Stimulated activated naive CD8-positive, alpha-beta T cell treated with anti-CD3 and anti-CD28 coated beads, Interleukin-15, Interleukin-2, amounts not matched to agents 100 U/mL and 50 U/mL, for 24 hours (primary cell): Measurements from ENCODE around the gene PKDREJ.
A peak's percentile ranks its signal among the peaks of the same experiment; 100 is the strongest.

Experiments
- ATAC-seq: fragments of 150-1000 bp; cut with Tn5 transposase; one replicate; pipeline ENCODE4 v1.10.0; 2021
- DNase-seq: peaks from one replicate; pipeline ENCODE4 v3.0.0; 2021

Gene PKDREJ

GRCh38 chr22:46290121-46290842, 27.1 kb upstream of the PKDREJ start:
- ATAC-seq, result no peak
- no peak for DNase-seq

DNA sequence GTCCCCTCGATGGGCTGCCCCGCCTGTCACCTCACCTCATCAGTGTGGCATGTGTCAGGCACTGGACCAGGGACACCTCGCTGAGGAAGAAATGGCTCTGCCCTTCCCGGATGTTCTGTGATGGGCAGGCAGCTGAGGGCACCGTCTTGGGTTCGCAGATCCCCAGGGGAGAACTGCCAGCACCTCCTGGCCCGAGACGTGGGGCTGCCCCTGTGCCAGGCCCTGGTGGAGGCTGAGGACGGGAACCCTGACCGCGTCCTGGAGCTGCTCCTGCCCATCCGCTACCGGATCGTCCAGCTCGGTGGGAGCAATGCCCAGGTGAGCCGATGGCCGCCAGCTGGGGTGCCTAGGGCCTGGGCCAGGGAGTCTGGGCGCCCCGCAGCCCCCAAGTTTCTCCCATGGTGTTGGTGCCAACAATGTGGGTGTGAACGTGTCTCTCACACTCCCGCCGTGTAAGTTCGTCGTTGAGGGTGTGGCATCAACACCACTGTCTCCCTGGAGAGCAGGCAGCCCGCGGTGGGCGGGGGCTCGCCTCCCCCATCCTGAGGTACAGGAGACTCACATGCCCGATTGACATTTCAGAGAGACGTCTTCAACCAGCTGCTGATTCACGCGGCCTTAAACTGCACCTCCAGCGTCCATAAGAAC, 26.2 kb upstream of the PKDREJ start:
- no peak for DNase-seq

GRCh38 chr22:46288846-46289243, 25.7 kb upstream of the PKDREJ start:
- ATAC-seq (no peak), DNase-seq (no peak)

More for the DNA sequence above, 26.2 kb upstream of the PKDREJ start:
- no peak for ATAC-seq

DNA sequence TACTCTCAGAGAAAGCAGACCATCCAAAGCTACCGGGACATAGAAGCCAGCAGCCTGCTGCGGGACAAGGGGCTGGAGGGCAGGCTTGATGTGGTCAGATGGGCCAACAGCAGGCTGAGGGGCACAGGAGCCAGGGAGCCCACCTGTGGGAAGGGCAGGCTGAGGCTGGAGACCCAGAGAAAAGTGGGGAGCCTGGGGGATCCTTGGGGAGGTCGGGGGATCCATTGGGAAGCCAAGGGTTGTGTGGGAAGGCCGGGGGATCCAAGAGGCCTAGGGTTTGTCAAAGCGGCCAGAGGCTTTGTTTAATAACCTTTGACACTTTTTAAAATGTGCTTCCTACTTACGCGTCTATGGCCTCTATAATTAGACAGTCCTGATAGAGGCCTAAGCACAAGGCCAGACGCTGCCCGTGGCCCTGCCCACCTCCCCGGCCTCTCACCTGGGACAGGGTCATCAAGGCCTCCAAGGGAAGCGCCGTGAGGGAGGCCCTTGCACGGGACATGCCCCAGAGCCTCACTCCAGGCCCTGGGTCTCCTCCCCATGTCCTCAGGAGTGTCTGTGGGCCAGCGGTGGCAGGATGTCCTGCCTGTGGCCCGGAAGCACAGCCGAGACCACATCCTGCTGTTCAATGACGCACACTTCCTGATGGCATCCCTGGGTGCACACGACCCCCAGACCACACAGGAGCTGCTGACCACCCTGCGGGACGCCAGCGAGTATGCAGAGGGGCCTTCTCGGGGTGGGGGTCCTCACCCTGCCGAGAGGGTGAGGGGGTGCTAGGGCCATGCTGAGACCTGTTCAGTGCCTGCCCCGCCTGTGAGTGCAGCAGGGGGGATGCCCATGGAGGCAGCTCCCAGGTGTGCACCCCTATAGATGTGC, 25.0 kb upstream of the PKDREJ start:
- ATAC-seq, result peak; percentile 66
- DNase-seq, result peak; percentile 42

DNA sequence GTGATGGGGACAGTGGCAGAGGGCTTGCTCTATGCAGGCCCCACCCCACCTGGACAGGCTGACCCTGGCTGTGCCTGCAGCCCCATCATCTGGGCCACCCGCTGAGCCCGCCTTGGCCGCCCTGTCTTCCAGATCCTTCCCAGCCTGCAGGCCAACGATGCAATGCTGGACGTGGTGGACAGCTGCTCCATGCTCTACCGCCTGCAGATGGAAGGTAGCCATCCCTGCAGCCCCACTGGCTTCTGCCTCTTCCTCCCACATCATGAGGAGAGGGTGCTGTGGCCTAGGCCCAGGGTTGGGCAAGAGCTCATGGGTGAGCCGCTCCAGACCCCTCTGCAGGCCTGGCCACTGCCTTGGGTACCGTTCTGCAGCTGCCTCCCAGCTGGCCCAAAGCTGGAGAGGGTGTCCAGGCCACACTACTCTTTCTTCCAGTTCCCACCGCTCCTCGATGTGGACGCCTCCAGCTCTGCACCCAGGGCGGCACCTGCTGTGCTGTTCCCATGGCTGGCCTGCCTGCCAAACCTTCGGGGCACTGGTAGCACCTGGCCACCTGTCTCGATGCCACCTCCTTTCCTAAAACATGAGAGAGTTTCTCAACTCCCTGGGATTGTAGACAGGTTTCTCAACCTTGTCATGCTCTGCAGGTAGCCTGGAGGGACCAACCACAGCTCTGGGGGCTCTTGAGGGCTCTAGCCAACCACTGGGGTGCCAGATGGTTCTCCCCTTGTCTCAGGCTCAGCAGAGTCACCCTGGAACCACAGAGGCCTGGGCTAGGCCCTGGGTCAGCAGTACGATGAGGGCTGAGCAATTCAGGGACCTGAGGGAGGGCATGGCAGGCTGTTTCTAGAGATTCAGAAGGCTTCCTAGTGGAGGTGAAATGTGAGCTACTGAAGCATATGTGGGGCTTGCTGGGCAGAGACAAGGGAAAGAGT, 24.1 kb upstream of the PKDREJ start:
- no peak for ATAC-seq

GRCh38 chr22:46286006-46286405, 22.9 kb upstream of the PKDREJ start:
- DNase-seq (no peak), ATAC-seq (no peak)

More for the DNA sequence above, 24.1 kb upstream of the PKDREJ start:
- DNase-seq, result no peak

GRCh38 chr22:46281866-46282678, 18.9 kb upstream of the PKDREJ start:
- no peak for ATAC-seq
- no peak for DNase-seq

DNA sequence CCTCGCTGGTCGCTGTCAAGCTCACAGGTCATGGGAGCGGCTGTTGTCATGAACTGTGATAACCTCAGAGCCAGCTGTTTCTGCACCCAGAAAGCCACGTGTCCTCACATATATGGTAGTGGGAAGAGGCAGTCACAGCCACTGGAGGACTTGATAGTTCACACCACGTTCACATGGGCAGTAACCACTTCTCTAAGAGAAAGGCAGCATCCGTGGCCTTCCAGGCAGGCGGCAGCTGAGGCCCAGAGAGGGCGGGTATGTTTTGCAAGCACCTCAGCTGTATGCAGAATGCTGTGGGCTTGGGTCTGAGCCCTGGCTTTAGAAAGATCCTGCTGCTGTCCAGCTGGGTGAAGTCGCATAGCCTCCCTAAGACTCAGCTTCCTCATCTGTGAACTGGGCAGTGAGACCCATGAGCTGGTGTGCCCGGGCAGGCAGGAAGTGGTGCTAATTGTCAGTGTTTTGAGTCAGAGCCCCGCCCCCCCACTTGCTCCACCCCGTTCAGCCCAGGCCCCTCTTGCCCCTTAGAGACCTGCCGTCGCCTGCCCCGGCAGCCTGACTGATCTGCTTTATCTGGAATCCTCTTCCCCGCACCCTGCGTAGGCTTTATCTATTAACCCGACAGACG, 18.0 kb upstream of the PKDREJ start:
- peak; percentile 16 for ATAC-seq
- no peak for DNase-seq

GRCh38 chr22:46280063-46280817, 17.1 kb upstream of the PKDREJ start:
- no peak for ATAC-seq
- no peak for DNase-seq

DNA sequence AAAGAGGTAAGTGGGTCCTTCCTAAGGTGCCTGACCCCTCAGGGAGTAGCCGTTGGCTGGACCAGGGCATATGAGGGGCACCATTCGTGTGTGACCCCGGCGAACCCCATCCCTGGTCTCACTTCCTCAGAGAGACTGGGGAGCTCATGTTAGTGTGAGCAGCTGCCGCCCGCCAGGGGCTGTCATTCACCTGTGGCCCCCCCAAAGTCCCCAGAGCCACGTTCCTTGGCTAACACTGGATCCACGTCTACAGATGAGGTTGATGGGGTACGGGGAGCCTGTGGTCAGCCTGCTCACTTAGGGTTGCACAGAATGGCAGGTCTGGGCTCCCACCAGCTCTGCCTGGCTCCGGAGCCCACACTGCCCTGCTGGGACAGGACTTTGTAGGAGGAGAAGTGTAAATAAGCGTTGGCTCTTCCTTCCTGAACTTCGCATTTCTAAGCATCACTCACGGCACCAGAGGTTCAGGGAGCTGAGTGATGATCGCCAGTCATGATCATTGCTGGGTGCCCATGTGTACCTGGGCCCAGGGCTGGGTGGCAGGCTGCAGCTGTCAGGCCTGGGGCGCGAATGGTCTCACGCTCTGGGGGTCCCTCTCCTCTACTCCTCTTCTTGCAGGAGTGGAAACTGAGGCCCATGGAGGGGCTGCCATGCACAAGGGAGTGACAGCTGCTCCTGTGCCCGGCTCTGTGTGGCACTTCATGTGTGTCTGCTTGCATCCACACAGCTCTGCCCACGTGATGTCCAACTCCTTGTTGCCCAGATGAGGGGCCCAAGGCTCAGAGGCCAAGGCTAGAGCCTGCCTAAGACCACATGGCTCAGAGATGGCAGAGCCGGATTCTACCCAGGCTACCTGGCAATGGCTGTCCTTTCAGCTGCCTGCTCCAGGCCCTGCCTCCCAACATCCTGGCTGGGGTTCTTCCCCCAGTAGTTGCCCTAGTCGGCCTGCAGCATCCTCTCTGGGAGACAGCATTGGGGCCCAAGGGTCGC, 15.8 kb upstream of the PKDREJ start:
- ATAC-seq (no peak), DNase-seq (no peak)

DNA sequence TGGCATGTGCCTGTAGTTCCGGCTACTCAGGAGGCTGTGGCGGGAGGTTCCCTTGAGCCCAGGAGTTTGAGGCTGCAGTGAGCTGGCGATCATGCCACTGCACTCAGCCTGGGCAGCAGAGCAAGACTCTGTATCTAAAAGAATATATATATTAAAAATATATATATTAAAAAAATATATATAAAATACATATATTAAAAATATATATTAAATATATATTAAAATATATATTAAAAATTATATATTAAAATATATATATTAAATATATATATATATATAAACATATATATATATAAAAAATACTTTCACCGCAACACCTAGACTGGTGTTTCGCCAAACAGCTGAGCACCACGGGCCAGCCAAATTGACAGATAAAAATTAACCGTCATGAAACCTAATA, 13.4 kb upstream of the PKDREJ start:
- DNase-seq (no peak), ATAC-seq (no peak)

- ATAC-seq (no peak), DNase-seq (no peak)
These were observed 12.4 kb upstream of the PKDREJ start for GRCh38 chr22:46275455-46276122.

DNA sequence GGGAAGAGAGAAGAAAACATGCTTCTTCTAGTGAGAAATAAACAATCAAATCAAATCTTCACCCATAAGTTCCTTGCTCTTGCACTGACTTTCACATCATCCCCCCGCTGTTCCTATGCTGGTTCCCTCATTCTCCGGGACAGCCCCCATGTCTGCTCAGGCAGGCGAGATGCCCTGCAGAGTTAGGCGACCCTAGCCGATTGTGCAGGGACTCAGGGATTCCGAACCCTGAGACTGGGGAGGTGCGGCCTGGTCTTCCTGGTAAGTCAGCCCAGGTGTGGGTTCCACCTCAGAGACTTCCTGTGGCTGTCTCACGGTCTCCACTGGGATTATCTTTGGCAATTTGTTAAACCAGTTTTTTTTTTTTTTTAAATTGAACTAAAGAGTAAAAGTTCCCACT, 11.2 kb upstream of the PKDREJ start:
- DNase-seq, result no peak
- ATAC-seq, result no peak

DNA sequence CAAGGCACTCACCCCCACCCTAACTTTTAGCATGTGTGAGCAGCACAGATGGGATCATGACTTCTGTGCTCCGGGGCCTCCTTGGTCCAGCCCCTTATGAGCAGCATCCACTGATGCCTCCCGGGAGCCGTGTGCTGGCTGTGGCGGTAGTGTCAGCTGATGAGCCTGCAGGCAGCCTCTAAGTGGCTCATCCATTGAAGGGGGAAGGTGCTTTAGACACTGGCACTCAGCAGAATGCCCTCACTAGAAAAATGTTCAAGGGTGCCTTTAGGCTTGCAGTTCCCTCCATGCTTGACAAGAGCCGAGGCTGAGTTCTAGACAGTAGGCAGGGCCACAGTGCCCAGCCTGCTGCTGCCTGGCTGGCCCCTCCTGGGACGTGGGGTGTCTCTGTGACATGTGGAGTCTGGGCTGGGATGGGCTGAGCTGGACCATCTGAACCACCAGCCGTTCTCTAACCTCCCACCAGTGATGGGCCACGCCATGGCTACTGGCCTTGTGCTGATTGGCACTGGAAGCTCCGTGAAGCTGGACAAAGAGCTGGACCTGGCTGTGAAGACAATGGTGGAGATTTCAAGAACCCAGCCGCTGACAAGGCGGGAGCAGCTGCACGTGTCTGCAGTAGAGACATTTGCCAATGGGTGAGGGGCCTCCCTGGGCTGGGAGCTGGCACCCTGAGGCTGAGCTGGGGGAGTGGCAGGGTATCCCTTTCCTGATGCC, 10.4 kb upstream of the PKDREJ start:
- DNase-seq (no peak), ATAC-seq (no peak)

DNA sequence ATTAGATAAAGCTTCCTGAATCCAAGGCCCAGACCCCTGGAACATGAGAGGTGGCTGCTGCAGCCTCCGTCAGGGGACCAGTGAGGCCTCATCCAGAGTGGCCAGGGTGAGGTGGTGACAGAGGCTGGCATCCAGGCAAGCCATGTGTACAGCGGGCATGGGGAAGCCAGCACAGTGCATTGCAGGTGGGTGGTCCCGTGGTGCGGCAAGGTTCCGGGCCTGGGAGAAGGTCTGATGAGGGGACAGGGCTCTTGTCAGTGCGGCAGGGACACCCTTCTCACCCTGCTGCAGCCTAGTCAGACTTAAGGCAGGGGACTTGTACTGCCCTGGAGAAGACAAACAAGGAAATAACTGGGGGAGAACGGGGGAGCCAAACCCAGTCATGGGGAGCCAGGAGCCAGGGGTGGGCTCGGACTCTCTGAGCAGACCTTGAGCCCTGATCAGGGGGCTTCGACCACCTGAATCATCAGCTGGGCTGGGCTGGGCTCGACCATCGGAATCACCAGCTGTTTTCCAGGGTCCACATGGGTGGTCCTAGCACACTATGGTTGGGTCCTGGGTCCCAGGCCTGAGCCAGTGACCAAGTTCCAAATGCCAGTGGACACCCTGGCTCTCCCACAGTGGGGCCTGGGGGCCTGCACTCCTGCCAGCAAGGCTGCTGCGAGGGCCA, 9.8 kb upstream of the PKDREJ start:
- DNase-seq (no peak), ATAC-seq (no peak)

DNA sequence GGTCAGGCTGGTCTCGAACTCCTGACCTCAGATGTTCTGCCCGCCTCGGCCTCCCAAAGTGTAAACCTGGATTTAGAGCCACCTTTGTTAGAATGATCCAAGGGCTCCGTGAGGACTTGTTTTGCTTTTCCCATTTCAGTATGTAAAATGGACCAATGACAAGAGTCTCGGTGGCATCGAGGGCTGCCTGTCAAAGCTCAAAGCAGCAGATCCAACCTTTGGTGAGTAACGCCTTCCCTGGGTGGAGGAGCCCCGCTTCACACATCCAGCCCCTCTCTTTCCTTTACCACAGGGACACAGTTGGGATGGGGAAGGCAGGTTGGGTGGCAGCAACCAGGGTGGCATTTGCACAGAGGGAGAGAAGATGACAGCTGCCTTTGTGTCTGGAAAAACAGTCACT, 9.1 kb upstream of the PKDREJ start:
- ATAC-seq, result no peak
- DNase-seq, result no peak

GRCh38 chr22:46269564-46269963, 6.4 kb upstream of the PKDREJ start:
- DNase-seq, result no peak

More at GRCh38 chr22:46269564-46269963, 6.4 kb upstream of the PKDREJ start:
- ATAC-seq, result no peak
